HTERT RPE-1 (cell line): Measurements from ENCODE around the gene DYNC1I1.

Experiments
- in situ Hi-C: fragments of 300-500 bp; cut with MboI; formaldehyde crosslinking; loops from 4 replicates; pipeline ENCODE4 v1.14.3; 2020; ENCODE audit warnings: low sequenced_read_pairs

The DYNC1I1 gene

GRCh38 chr7:95788884-95789283, 16.5 kb downstream of the DYNC1I1 start:
- in situ Hi-C loops: no loop called here

GRCh38 chr7:95793658-95794057, 21.3 kb downstream of the DYNC1I1 start:
- in situ Hi-C loops: no loop called here

DNA sequence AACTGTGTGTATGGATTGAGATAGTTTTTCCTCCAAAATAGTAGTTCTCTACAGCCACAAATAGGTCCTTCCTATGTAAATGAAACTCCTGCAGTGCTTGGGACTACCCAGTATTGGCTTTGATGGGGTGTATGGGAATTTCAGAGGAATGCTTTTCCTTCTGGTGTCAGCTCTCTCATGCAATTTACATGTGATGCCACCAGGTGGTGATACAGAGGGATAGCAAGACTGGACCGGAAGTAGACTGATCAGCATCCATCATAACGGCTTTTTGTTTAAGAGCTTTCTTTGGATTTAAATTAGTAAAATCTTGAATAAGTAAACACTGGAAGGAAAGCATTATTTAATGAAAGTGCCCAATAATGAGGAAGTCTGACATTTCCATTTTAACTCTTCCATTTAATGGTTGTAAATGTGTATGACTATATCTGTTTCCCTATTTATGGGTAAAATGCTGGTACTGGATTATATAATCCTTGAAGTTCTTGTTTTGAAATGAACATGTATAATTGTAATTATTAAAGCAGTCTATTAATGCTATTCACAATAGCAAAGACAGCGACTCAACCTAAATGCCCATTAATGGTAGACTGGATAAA, 22.7 kb downstream of the DYNC1I1 start:
- in situ Hi-C loops: no loop called here

GRCh38 chr7:95796617-95797016, 24.3 kb downstream of the DYNC1I1 start:
- in situ Hi-C loops: no loop called here

- in situ Hi-C loops: no loop called here
These were observed 26.1 kb downstream of the DYNC1I1 start for GRCh38 chr7:95798401-95798930.

GRCh38 chr7:95800787-95801186, 28.4 kb downstream of the DYNC1I1 start:
- in situ Hi-C loops: no loop called here

DNA sequence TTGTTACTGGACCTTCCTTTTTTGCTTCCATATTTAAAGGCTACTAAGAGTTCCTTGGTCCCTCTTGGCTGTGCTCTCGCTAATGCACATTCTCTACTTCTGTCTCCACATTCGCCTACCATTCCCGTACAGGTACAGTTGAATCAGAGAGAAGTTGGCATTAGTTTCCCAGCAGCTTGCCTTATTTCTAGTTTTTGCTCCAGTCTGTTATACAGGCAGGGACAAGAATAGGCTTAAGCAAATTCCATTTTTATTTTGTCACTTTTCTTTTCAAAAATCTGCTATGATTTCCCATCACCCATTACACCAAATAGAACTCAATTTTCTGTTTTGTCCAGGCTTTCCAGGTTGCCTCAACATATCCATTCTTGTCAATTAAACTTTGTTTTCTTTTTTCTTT, 29.9 kb downstream of the DYNC1I1 start:
- in situ Hi-C loops: no loop called here

DNA sequence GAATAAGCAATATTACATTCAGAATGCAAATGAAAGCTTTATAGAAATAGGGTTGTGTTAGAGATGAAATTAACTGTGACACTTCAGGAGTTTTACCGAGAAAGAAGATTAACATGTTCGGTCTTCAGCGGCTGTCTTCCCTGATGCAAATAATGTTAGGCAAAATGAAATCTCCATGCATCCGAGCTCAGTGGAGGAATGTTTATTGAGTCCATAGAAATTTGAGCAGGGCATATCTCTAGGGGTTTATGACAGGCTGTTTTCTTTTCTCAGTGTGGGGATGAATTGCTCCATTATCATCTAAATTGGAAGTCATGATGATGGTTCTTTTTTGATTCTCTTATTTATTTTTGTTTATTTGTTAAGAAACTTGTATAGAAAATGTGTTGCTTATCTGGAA, 31.7 kb downstream of the DYNC1I1 start:
- in situ Hi-C loops: no loop called here

GRCh38 chr7:95805909-95806308, 33.6 kb downstream of the DYNC1I1 start:
- in situ Hi-C loops: no loop called here

DNA sequence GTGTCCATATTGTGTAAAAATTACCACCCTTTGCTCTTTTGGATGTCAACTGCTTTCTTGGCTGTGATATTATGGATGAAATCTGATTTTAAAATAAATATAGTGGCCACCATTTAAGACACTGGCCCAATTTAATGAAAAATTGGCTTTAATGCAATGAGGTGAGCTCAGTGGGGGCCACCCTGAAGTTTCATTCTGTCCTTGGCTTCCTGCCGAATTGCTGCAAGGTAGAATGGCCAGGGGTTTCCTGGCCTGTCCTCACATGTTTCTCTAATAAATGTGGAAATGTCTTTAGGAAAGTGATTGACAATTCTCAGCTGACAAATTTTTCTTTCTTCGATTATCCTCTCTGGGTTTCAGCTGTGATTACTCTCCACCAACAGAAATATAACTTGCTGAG, 36.0 kb downstream of the DYNC1I1 start:
- in situ Hi-C loops: no loop called here

GRCh38 chr7:95811846-95812445, 39.6 kb downstream of the DYNC1I1 start:
- in situ Hi-C loops: no loop called here

DNA sequence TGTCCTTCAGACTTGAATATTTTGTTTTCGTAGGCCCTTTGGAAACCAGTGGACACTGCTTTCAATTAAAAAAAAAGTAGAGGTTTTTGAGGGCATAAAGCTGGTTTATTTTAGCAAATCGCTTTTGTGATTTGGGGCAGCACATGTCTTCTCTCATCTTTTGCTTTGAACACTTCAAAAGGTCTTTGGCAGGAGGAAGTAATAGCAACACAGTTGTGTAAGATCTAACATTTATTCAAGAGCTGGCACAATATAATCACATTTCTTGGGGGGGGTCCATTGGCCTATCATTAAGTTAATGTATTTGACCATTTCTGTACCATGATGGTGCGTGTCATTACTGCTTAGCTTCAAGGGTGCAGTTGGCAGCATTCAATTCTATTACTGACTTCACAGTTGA, 42.4 kb downstream of the DYNC1I1 start:
- in situ Hi-C loops: no loop called here

DNA sequence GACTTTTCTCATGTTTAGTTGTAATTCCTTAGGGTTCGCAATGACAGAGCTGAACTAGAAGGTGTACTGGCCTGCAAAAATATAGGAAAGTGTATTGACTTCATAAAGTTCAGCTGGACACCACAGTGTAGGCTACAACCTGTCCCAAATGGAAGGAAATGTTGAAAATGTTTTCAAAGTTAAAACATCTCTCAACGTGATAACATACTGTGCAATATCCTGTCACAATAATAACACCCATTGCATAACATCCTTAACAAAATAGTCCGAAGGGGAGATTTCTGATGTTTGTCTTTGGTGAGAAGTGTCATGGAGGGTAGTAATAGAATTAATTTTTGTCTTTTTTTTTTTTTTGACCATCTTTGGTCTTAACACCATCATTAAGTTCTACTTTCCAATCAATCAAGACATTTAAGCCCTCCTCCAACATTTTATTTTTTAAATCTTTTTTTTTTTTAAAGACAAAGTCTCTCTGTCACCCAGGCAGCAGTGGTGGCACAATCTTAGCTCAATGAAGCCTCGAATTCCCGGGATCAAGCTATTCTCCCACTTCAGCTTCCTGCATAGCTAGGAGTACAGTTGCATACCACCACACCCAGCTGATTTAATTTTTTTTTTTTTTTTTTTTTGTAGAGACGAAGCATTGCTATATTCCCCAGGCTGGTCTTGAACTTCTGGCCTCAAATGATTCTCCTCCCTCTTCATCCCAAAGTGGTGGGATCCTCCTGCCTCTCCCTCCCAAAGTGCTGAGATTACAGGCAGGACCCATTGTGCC, 45.7 kb downstream of the DYNC1I1 start:
- in situ Hi-C loops: no loop called here

DNA sequence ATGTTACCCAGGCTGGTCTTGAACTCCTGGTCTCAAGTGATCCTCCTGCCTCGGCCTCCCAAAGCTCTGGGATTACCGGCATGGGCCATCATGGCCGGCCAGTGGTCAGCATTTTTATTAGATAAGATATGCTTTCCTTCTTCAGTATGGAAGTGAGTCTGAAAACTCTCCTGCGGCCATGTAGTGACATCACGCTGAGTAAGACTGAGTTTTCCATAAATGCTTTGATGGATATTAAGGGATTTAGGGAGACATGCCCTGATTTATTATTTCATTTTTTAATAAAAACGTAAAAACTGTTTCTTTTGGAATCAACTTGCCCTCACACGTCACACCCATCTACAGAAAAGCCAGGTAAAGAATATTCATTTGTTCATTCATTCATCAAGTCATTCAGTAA, 48.4 kb downstream of the DYNC1I1 start:
- in situ Hi-C loops: no loop called here

DNA sequence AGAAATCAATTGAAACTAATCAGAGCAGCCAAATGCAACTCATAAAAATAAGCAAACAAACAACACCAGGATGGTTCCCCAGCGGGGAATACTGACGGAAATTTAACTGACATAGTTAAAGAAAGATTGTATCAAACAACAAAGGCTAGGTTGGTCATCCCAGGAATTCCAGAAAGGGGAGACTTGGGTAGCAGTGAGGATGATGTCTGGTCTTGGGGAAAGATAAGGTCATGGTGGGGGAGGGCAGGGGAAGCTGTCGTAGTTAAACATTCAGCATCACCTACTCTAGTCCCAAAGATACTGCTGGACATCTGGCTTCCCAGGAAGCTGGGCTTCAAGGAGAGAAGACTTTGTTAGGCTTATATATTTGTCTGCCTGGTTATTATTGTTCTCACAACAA, 50.4 kb downstream of the DYNC1I1 start:
- in situ Hi-C loops: no loop called here

- in situ Hi-C loops: no loop called here
These were observed 52.3 kb downstream of the DYNC1I1 start for GRCh38 chr7:95824616-95825015.

- in situ Hi-C loops: no loop called here
These were observed 56.8 kb downstream of the DYNC1I1 start for GRCh38 chr7:95828824-95829790.

- in situ Hi-C loops: no loop called here
These were observed 68.9 kb downstream of the DYNC1I1 start for GRCh38 chr7:95840953-95841950.

DNA sequence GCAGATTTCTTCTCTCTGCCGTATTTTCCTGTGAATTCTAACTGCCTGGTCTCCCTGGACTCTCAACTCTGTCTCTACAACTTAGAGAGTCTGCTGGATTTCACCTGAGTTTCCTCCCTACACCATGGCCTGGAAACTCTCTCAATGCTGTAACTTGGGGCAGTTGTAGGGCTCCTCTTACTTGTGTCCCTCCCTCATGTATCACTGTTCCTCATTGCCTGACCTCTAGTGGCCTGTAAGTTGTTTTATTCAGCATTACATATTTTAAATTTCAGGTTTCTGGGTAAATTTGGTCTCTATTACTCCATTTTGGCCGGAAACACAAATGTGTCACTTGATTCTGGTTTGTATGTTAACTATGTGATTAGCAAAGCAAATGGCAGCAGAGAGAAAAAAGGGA, 70.9 kb downstream of the DYNC1I1 start:
- in situ Hi-C loops: no loop called here

- in situ Hi-C loops: no loop called here
These were observed 72.7 kb downstream of the DYNC1I1 start for GRCh38 chr7:95845007-95845406.
